Epithelial cell of proximal tubule (primary cell): ENCODE data around the gene TPM4. TPM values are rescaled to one million over a fixed set of nuclear protein-coding genes. Genes with fewer than 3 reads are reported as not detected.
A peak's percentile ranks its signal among the peaks of the same experiment; 100 is the strongest.

Source experiments
- DNase-seq: peaks from one replicate; pipeline ENCODE4 v3.0.0-alpha.2; 2011; ENCODE audit warnings: low read depth
- H3K4me3 ChIP-seq: 2 replicates; pipeline ENCODE4 v1.5.1; 2011; ENCODE audit warnings: low read depth, mild to moderate bottlenecking, low read length
- total RNA-seq: library from RNA; depleted of rRNA; stranded (reverse); fragments of >200 nt; gene quantifications from 2 replicates; pipeline ENCODE4 v1.2.3, GENCODE V29; 2015
- TF ChIP-seq, protein P1 (sequence below): conservative IDR thresholded peaks from 2 replicates; pipeline ENCODE4 v1.5.1; 2012; ENCODE audit warnings: low read depth, mild to moderate bottlenecking, low read length

TPM4 gene
- total RNA-seq, 1 donor from 2014 or later = 968 TPM

DNA sequence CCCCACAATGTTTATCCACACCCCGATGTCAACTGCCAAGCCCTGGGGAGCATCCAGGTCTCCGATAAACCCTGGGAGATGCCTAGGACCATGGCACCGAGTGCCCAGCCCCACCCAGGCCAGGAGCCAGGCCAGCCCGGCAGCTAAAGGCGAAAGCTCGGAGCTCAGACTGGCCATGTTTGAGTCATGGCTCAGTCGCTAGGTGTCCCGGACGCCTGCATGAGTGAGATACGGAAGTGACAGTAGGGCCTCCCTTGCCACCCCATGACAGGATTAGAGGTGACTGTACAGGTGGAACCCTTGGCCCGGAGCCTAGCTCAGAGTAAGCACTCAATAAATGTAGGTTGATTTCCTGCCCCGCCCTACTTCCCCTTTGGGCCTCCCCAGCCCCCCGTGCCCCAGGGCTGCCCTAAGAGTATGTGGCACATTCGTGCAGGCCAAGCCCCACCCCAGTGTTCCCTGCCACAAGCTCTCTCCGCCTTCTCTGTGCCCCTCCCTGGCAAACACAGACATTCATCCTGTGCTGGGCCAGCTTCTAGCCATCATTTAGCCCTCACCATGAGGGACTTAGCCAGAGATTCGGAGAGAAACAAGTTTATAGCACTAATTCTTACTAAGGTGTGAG lies 5.8 kb upstream of the TPM4 start:
- no peak overlapping the region for H3K4me3 ChIP-seq
- DNase-seq = no peak
- TF ChIP-seq, protein P1, sequence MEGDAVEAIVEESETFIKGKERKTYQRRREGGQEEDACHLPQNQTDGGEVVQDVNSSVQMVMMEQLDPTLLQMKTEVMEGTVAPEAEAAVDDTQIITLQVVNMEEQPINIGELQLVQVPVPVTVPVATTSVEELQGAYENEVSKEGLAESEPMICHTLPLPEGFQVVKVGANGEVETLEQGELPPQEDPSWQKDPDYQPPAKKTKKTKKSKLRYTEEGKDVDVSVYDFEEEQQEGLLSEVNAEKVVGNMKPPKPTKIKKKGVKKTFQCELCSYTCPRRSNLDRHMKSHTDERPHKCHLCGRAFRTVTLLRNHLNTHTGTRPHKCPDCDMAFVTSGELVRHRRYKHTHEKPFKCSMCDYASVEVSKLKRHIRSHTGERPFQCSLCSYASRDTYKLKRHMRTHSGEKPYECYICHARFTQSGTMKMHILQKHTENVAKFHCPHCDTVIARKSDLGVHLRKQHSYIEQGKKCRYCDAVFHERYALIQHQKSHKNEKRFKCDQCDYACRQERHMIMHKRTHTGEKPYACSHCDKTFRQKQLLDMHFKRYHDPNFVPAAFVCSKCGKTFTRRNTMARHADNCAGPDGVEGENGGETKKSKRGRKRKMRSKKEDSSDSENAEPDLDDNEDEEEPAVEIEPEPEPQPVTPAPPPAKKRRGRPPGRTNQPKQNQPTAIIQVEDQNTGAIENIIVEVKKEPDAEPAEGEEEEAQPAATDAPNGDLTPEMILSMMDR = no peak

DNA sequence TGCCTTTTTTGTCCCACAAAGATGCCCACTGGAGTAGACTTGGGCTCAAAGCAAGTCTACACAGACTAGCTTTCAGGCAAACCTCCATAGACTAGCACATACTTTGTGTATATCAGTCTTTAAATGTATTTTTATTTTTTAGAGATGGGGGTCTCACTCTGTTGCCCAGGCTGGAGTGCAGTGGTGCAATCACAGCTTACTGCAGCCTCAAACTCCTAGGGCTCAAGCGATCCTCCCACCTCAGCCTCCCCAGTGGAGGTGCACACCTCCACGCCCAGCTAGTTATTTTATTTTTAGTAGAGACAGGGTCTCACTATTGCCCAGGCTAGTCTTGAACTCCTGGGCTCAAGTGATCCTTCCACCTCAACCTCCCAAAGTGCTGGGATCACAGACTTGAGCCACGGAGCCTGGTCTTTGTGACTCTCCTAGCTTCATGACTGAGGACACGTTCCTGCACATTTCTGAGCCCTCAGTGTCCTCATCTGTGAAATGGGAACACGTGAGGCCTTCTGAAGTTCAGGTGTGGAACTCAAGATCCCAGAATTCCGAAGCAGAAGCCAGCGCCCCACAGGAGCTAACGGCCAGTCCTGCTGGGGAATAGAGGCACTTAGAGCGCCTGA lies 5.1 kb upstream of the TPM4 start:
- TF ChIP-seq, protein P1 = no peak
- no peak for DNase-seq
- H3K4me3 ChIP-seq = no peak overlapping the region

DNA sequence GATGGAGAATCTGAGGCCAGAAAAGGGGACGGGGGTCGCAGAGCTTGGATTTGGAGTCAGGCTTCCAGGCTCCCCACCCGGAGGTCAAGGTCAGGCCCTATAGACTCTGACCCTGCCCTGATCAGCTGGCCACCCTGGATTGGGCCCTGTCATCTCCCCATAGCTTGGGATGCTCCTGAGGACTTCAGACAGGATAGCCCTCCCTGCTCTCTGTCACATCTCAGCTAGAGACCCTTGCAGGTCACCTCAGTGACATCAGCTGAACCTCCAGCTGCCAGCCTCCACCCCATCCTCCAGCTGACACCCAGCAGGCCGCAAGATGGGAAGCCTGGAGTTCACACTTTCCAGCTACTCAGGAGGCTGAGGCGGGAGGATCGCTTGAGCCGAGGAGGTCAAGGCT lies 2.8 kb upstream of the TPM4 start:
- no peak overlapping the region for H3K4me3 ChIP-seq
- TF ChIP-seq, protein P1 = no peak
- no peak for DNase-seq

DNA sequence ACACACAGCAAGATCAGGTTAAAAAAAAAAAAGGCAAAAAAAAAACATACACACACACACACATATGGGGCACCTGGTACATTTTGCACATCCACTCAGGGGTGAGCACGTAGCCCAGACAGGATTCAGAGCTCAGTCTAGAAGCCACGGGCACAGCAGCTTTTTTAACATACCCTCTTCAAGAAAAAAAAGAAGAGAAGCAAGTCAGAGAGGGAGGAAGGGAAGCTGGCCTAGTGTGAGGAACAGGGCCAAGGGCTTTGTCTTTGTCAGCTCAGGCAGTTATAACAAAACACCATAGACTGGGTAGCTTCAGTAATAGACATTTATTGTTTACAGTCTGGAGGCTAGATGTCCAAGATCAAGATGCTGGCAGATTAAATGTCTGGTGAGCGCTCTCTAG lies 2.3 kb upstream of the TPM4 start:
- TF ChIP-seq, protein P1 = no peak
- DNase-seq = no peak
- H3K4me3 ChIP-seq = no peak overlapping the region

DNA sequence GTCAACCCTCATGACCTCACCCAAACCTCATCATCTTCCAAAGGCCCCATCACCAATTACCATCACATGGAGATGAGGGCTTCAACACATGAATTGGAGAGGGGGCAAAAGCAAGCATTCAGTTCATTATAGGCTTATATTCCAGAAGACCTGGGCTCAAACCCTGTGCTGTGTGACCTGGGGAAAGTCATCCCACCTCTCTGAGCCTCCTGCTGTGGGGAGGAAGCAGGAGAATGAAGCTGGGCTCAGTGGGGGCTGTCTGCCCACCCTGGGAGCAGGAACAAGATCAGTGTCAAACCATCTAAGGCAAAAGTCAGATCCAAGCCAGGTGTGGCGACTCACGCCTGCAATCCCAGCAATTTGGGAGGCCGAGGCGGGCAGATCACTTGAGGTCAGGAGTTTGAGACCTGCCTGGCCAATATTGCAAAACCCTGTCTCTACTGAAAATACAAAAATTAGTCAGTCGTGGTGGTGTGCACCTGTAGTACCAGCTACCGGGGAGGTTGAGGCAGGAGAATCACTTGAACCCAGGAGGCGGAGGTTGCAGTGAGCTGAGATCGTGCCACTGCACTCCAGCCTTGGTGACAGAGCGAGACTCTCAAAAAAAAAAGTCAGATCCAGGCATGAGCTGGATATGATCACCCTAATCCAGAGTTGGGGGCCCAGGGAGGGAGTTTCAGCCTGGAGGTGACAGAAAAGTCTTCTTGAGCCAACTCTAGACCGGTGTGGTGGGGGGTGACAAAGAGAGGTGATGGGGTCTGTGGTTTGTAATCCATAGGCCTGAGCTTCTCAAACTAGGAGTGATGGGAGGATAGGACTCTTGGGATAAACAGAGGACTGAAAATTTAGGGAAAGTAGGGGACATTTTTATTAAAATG lies 1.6 kb upstream of the TPM4 start:
- TF ChIP-seq, protein P1 = no peak
- no peak overlapping the region for H3K4me3 ChIP-seq
- no peak for DNase-seq

DNA sequence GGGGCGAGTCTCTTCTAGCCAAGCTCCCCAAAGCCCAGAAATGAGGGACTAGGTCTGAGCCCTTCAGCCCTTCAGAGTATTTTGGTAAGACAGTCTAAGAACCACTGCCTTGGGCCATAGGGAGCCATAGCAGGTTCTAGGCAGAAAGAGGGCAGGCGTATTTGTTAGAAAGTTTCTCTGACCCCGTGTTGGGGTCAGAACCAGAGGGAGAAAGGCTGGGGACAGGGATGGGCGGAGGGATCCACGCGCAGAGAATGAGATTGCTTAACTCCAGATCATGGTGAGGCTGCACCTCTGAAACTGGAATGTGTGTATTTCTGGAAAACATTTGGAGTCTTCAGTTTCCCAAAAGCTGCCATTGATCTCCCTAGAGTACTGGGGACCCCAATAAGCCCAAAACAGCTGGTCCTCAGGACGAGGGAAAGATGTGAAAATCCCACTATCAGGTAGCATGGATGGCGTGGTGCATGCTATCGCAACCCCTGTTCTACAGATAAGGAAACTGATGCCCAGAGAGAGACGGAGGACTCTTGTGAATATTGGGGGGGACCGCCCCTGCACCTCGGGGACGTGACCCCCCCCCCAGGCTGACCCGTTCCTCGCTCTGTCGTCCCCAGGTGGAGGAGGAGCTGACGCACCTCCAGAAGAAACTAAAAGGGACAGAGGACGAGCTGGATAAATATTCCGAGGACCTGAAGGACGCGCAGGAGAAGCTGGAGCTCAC lies 703 bp upstream of the TPM4 start:
- TF ChIP-seq, protein P1 = no peak
- H3K4me3 ChIP-seq = peak overlapping the region; percentile 72
- DNase-seq = no peak
